ENCODE data around the gene DIS3L2.
"Not testable (repeated sequence)": the region's sequence is repeated elsewhere in the genome, so short reads cannot be mapped to it uniquely, and the experiment has no call there.

DIS3L2 gene

GRCh38 chr2:232170396-232170795 lies 208.9 kb downstream of the DIS3L2 start:
- H3K4me1 ChIP-seq (ENCODE audit: insufficient read depth, low read length, poor library complexity, severe bottlenecking), result peaks cover 19% of the 10 kb centered on the region
- H3K9ac ChIP-seq (ENCODE audit: low read depth, low read length, poor library complexity, severe bottlenecking), result no peak overlapping the region
- no peaks in the 10 kb centered on the region for H3K9me2 ChIP-seq (replicated peaks; ENCODE audit: low read depth, low read length)
- no peaks in the 10 kb centered on the region for H3K79me2 ChIP-seq (ENCODE audit: insufficient read depth, low read length)
- TF ChIP-seq EZH2phosphoT487 (IDR thresholded peaks at IDR 0.05; ENCODE audit: borderline replicate concordance) (no peak), CTCF (conservative IDR thresholded peaks at IDR 0.05; ENCODE audit: low read length) (no peak)
- H3K4me2 ChIP-seq (ENCODE audit: low read depth, low read length, poor library complexity, severe bottlenecking), result peak overlapping the region; percentile 54
- H4K20me1 ChIP-seq (ENCODE audit: insufficient read depth, low read length, poor library complexity, severe bottlenecking), result no peaks in the 10 kb centered on the region
- H3K36me3 ChIP-seq (ENCODE audit: insufficient read depth, low read length), result no peaks in the 10 kb centered on the region; the same call in 1 of the 2 replicates
- no peaks in the 10 kb centered on the region for H3K9me3 ChIP-seq (ENCODE audit: insufficient read depth, low read depth, low read length)
- no peaks in the 10 kb centered on the region for H3K27me3 ChIP-seq (ENCODE audit: insufficient read depth, low read length, poor library complexity, severe bottlenecking)
- H3K4me3 ChIP-seq (ENCODE audit: low read length, poor library complexity, severe bottlenecking), result peak overlapping the region; percentile 18
- no peaks in the 10 kb centered on the region for H3F3A ChIP-seq (ENCODE audit: low read depth)
- H2AFZ ChIP-seq (ENCODE audit: low read length), result no peak overlapping the region

DNA sequence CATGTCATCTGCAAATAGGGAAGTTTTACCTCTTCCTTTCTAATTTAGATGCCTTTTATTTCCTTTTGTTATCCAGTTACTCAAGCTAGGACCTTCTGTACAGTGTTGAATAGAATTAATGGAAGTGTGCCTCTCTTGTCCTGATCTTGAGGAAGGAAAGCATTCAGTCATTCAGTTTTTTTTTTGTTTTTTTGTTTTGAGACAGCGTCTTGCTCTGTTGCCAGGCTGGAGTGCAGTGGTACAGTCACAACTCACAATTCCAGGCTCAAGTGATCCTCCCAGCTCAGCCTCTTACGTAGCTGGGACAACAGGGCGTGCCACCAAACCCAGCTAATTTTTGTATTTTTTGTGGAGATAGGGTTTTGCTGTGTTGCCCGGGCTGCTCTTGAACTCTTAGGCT lies 213.1 kb downstream of the DIS3L2 start:
- Histone ChIP-seq H3K4me3 (ENCODE audit: low read length, poor library complexity, severe bottlenecking) (no peak overlapping the region), H3K9me3 (ENCODE audit: insufficient read depth, low read depth, low read length) (no peaks in the 10 kb centered on the region), H3K79me2 (ENCODE audit: insufficient read depth, low read length) (no peaks in the 10 kb centered on the region), H3K4me2 (ENCODE audit: low read depth, low read length, poor library complexity, severe bottlenecking) (no peak overlapping the region), H3K9ac (ENCODE audit: low read depth, low read length, poor library complexity, severe bottlenecking) (no peak overlapping the region), H4K20me1 (ENCODE audit: insufficient read depth, low read length, poor library complexity, severe bottlenecking) (no peaks in the 10 kb centered on the region), H3K36me3 (ENCODE audit: insufficient read depth, low read length) (no peaks in the 10 kb centered on the region), H3K27me3 (ENCODE audit: insufficient read depth, low read length, poor library complexity, severe bottlenecking) (no peaks in the 10 kb centered on the region), H2AFZ (ENCODE audit: low read length) (no peak overlapping the region), H3K4me1 (ENCODE audit: insufficient read depth, low read length, poor library complexity, severe bottlenecking) (peaks cover 15% of the 10 kb centered on the region), H3K9me2 (replicated peaks; ENCODE audit: low read depth, low read length) (no peaks in the 10 kb centered on the region), H3F3A (ENCODE audit: low read depth) (no peaks in the 10 kb centered on the region)
- no peak for TF ChIP-seq CTCF (conservative IDR thresholded peaks at IDR 0.05; ENCODE audit: low read length)
- TF ChIP-seq EZH2phosphoT487 (IDR thresholded peaks at IDR 0.05; ENCODE audit: borderline replicate concordance), result no peak

- H3K4me3 ChIP-seq (ENCODE audit: low read length, poor library complexity, severe bottlenecking); H3K27me3 ChIP-seq (ENCODE audit: insufficient read depth, low read length, poor library complexity, severe bottlenecking); H3K36me3 ChIP-seq (ENCODE audit: insufficient read depth, low read length); H3K9me3 ChIP-seq (ENCODE audit: insufficient read depth, low read depth, low read length); H2AFZ ChIP-seq (ENCODE audit: low read length); H4K20me1 ChIP-seq (ENCODE audit: insufficient read depth, low read length, poor library complexity, severe bottlenecking); H3K9me2 ChIP-seq (replicated peaks; ENCODE audit: low read depth, low read length); H3K4me1 ChIP-seq (ENCODE audit: insufficient read depth, low read length, poor library complexity, severe bottlenecking); H3K4me2 ChIP-seq (ENCODE audit: low read depth, low read length, poor library complexity, severe bottlenecking); H3K79me2 ChIP-seq (ENCODE audit: insufficient read depth, low read length); H3F3A ChIP-seq (ENCODE audit: low read depth); H3K9ac ChIP-seq (ENCODE audit: low read depth, low read length, poor library complexity, severe bottlenecking): not testable (repeated sequence)
These were observed 215.1 kb downstream of the DIS3L2 start for GRCh38 chr2:232176587-232176986.

DNA sequence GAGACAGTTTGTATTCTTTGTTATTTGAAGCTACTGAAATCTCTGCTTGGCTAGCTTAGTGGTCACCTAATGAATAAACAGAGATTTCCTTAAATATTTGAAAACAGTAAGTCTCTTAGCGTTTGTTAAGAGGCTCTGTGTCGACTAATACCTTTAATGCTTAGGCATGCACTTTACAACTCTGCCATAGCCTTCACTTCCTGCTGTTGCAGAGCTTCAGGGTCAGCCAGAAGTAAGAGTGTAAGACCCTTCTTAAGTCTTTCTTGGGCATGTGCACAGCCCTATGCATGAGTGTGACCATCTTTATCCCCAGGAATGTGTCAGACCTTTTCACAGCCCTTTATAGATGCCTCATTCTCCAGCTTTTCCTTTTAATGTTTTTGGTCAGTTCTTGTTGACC lies 221.8 kb downstream of the DIS3L2 start:
- H3F3A ChIP-seq (ENCODE audit: low read depth), result no peaks in the 10 kb centered on the region
- 0 out of 2 replicates have a peak, but pooled peaks cover 4% of the 10 kb centered on the region for H3K9me3 ChIP-seq (ENCODE audit: insufficient read depth, low read depth, low read length)
- no peak overlapping the region for H3K4me3 ChIP-seq (ENCODE audit: low read length, poor library complexity, severe bottlenecking)
- H3K79me2 ChIP-seq (ENCODE audit: insufficient read depth, low read length), result no peaks in the 10 kb centered on the region
- TF ChIP-seq CTCF (conservative IDR thresholded peaks at IDR 0.05; ENCODE audit: low read length), result no peak
- TF ChIP-seq EZH2phosphoT487 (IDR thresholded peaks at IDR 0.05; ENCODE audit: borderline replicate concordance), result no peak
- H3K4me2 ChIP-seq (ENCODE audit: low read depth, low read length, poor library complexity, severe bottlenecking), result no peak overlapping the region
- H3K36me3 ChIP-seq (ENCODE audit: insufficient read depth, low read length), result peaks cover 16% of the 10 kb centered on the region; the same call in 1 of the 2 replicates
- H3K27me3 ChIP-seq (ENCODE audit: insufficient read depth, low read length, poor library complexity, severe bottlenecking), result no peaks in the 10 kb centered on the region
- H4K20me1 ChIP-seq (ENCODE audit: insufficient read depth, low read length, poor library complexity, severe bottlenecking), result no peaks in the 10 kb centered on the region
- no peaks in the 10 kb centered on the region for H3K4me1 ChIP-seq (ENCODE audit: insufficient read depth, low read length, poor library complexity, severe bottlenecking)
- no peak overlapping the region for H3K9ac ChIP-seq (ENCODE audit: low read depth, low read length, poor library complexity, severe bottlenecking)
- H2AFZ ChIP-seq (ENCODE audit: low read length), result no peak overlapping the region
- H3K9me2 ChIP-seq (replicated peaks; ENCODE audit: low read depth, low read length), result no peaks in the 10 kb centered on the region
